ENCODE results near the gene SEMA3F.

Gene SEMA3F

DNA sequence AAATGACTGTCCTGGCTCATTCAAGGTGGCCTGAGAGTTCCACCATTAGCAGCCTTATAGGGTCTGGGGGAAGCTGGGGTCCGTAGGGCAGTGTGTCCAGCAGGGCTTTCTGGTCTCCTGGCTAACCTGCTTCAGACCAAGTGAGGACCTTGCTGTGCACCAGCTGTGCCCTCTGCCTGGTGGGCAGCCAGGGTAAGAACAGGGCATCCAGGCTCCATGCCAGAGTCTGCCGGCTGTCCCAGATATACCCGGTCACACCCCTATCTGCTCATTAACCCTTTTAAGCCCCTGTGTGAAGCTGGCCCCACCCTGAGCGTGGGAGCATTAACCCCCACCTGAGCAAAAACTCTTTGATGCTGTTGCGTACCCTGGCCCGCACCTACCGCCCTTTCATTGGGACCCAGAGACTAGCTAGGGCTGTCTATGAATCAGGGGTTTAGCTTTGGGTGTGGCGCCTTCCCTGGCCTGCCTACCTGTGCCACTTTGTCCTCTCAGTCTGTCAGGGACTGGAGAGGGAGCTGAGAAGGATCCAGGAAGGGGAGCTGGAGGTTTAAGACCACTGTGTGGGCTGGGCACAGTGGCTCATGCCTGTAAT lies 17.6 kb downstream of the SEMA3F start:
- H3K4me3 ChIP-seq (ENCODE audit: low read depth, low read length) = no peak overlapping the region
- no peak for TF ChIP-seq CTCF (IDR thresholded peaks at IDR 0.05; ENCODE audit: low read depth, low read length)

- no peak for TF ChIP-seq CTCF (IDR thresholded peaks at IDR 0.05; ENCODE audit: low read depth, low read length)
- H3K4me3 ChIP-seq (ENCODE audit: low read depth, low read length) = no peak overlapping the region
Measured at GRCh38 chr3:50173685-50174516, 18.8 kb downstream of the SEMA3F start.

DNA sequence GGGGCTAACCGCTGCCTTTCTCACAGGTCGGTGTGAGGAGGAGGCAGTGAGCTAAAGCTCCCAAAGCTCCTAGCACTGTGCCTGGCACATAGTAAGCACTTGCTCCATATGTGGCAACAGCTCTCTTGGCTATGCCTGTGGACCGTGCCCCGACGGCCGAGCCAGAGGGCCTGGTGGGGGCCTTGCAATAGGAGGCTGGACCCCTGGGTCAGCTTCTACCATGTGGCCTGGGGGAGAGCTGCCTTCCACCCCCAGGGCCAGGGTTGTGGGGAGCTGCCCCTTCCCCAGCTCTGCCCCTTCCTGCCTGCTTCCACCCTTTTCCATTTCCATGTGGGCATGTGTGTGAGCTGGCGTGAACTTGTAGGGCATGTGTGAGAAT lies 19.4 kb downstream of the SEMA3F start:
- TF ChIP-seq CTCF (IDR thresholded peaks at IDR 0.05; ENCODE audit: low read depth, low read length) = no peak
- no peak overlapping the region for H3K4me3 ChIP-seq (ENCODE audit: low read depth, low read length)

- TF ChIP-seq CTCF (IDR thresholded peaks at IDR 0.05; ENCODE audit: low read depth, low read length) = no peak
- H3K4me3 ChIP-seq (ENCODE audit: low read depth, low read length) = no peak overlapping the region
Measured at GRCh38 chr3:50174947-50175524, 19.9 kb downstream of the SEMA3F start.

GRCh38 chr3:50177346-50177745 lies 22.2 kb downstream of the SEMA3F start:
- TF ChIP-seq CTCF (IDR thresholded peaks at IDR 0.05; ENCODE audit: low read depth, low read length) = no peak
- H3K4me3 ChIP-seq (ENCODE audit: low read depth, low read length) = no peak overlapping the region

- no peak overlapping the region for H3K4me3 ChIP-seq (ENCODE audit: low read depth, low read length)
- TF ChIP-seq CTCF (IDR thresholded peaks at IDR 0.05; ENCODE audit: low read depth, low read length) = no peak
Measured at GRCh38 chr3:50179710-50180109, 24.6 kb downstream of the SEMA3F start.

- no peak for TF ChIP-seq CTCF (IDR thresholded peaks at IDR 0.05; ENCODE audit: low read depth, low read length)
- no peak overlapping the region for H3K4me3 ChIP-seq (ENCODE audit: low read depth, low read length)
Measured at GRCh38 chr3:50181985-50182384, 26.9 kb downstream of the SEMA3F start.
